Neural cell (in vitro differentiated cells): Measurements from ENCODE around the gene PRDM15. TPM values are rescaled to one million over a fixed set of nuclear protein-coding genes. Genes with fewer than 3 reads are reported as not detected.

Experiments
- H2AFZ ChIP-seq: fragments of 200-600, 300-800 bp; sonication (generic), shearing (Covaris generic); 2 replicates; pipeline ENCODE4 v1.6.0; 2014; ENCODE audit warnings: low read depth, mild to moderate bottlenecking, antibody characterized with exemption, low read length, moderate library complexity
- H3F3A ChIP-seq: fragments of 200-600 bp; shearing (Covaris generic); 2 replicates; pipeline ENCODE4 v1.6.1; 2016; ENCODE audit warnings: mild to moderate bottlenecking, moderate library complexity, mixed read lengths, antibody characterized with exemption, low read length; ENCODE audit not compliant: insufficient read depth, poor library complexity, severe bottlenecking
- H3K27ac ChIP-seq: fragments of 200-600, 300-800 bp; sonication (generic), shearing (Covaris generic); 2 replicates; pipeline ENCODE4 v1.5.1; 2014; ENCODE audit warnings: mild to moderate bottlenecking, low read length, moderate library complexity
- H3K27me3 ChIP-seq: fragments of 300-800, 200-600 bp; sonication (generic), shearing (Covaris generic); 2 replicates; pipeline ENCODE4 v1.6.0; 2014; ENCODE audit warnings: mild to moderate bottlenecking, low read depth, low read length, moderate library complexity; ENCODE audit not compliant: insufficient read depth
- H3K36me3 ChIP-seq: fragments of 300-800, 200-600 bp; sonication (generic), shearing (Covaris generic); 2 replicates; pipeline ENCODE4 v1.5.1; 2014; ENCODE audit warnings: mild to moderate bottlenecking, antibody characterized with exemption, low read length, moderate library complexity; ENCODE audit not compliant: insufficient read depth
- H3K4me2 ChIP-seq: fragments of 300-800, 200-600 bp; sonication (generic), shearing (Covaris generic); 2 replicates; pipeline ENCODE4 v1.6.0; 2014; ENCODE audit warnings: mild to moderate bottlenecking, low read length
- H3K4me3 ChIP-seq: fragments of 300-800, 200-600 bp; sonication (generic), shearing (Covaris generic); 2 replicates; pipeline ENCODE4 v1.5.1; 2014; ENCODE audit warnings: mild to moderate bottlenecking, low read length, moderate library complexity
- H3K79me2 ChIP-seq: fragments of 200-600 bp; shearing (Covaris generic); replicated peaks from 2 replicates; pipeline ENCODE4 v1.6.0; 2014; ENCODE audit warnings: mild to moderate bottlenecking, low read length, moderate library complexity; ENCODE audit not compliant: insufficient read depth
- H3K9ac ChIP-seq: fragments of 300-800, 200-600 bp; sonication (generic), shearing (Covaris generic); 2 replicates; pipeline ENCODE4 v1.6.1; 2016; ENCODE audit warnings: mild to moderate bottlenecking, low read length, mixed read lengths
- H3K9me2 ChIP-seq: fragments of 200-600 bp; shearing (Covaris generic); 2 replicates; pipeline ENCODE4 v1.6.1; 2016; ENCODE audit warnings: mild to moderate bottlenecking, low read length, mixed read lengths; ENCODE audit not compliant: insufficient read depth
- H3K9me3 ChIP-seq: fragments of 200-600, 300-800 bp; sonication (generic), shearing (Covaris generic); 2 replicates; pipeline ENCODE4 v1.6.1; 2016; ENCODE audit warnings: mild to moderate bottlenecking, mixed run types, low read length, moderate library complexity, mixed read lengths
- H4K20me1 ChIP-seq: fragments of 200-600 bp; shearing (Covaris generic); 2 replicates; pipeline ENCODE4 v1.6.1; 2016; ENCODE audit warnings: mild to moderate bottlenecking, mixed run types; ENCODE audit not compliant: insufficient read depth
- EP300 ChIP-seq: fragments of 450-650 bp; conservative IDR thresholded peaks from 2 replicates; pipeline ENCODE4 v1.6.1; 2014; ENCODE audit warnings: antibody characterized with exemption, mild to moderate bottlenecking, moderate library complexity; ENCODE audit not compliant: poor library complexity, severe bottlenecking
- EZH2 ChIP-seq: fragments of 200-600, 300-800 bp; shearing (Covaris generic), sonication (generic); IDR thresholded peaks from 2 replicates; pipeline ENCODE4 v1.6.1; 2014; ENCODE audit warnings: antibody characterized with exemption, low read length, borderline replicate concordance, mild to moderate bottlenecking; ENCODE audit not compliant: insufficient read depth, poor library complexity, severe bottlenecking
- MXI1 ChIP-seq: fragments of 450-650 bp; conservative IDR thresholded peaks from 2 replicates; pipeline ENCODE4 v1.6.1; 2014; ENCODE audit warnings: antibody characterized with exemption, mild to moderate bottlenecking; ENCODE audit not compliant: poor library complexity, severe bottlenecking
- POLR2AphosphoS5 ChIP-seq: IDR thresholded peaks from 2 replicates; pipeline ENCODE4 v1.6.1; 2012
- RAD21 ChIP-seq: fragments of 450-650 bp; conservative IDR thresholded peaks from 2 replicates; pipeline ENCODE4 v1.6.1; 2014; ENCODE audit warnings: antibody characterized with exemption, mild to moderate bottlenecking, moderate library complexity
- SMC3 ChIP-seq: fragments of 450-650 bp; conservative IDR thresholded peaks from 2 replicates; pipeline ENCODE4 v1.6.1; 2014; ENCODE audit warnings: antibody characterized with exemption, mild to moderate bottlenecking, moderate library complexity; ENCODE audit not compliant: poor library complexity
- TAF1 ChIP-seq: IDR thresholded peaks from 2 replicates; pipeline ENCODE4 v1.6.1; 2012; ENCODE audit warnings: low read depth
- polyA plus RNA-seq: library from polyadenylated mRNA; depleted of rRNA; stranded (reverse); fragments of >200 nt; gene quantifications from 2 replicates; pipeline ENCODE4 v1.2.3, GENCODE V29; 2014
- TF ChIP-seq, protein P1 (sequence below): fragments of 450-650 bp; IDR thresholded peaks from 2 replicates; pipeline ENCODE4 v1.5.1; 2014; ENCODE audit warnings: antibody characterized with exemption, mild to moderate bottlenecking, moderate library complexity; ENCODE audit not compliant: poor library complexity, severe bottlenecking
- TF ChIP-seq, protein P2 (sequence below): IDR thresholded peaks from 2 replicates; pipeline ENCODE4 v1.6.1; 2012; ENCODE audit warnings: borderline replicate concordance

The PRDM15 gene
- polyA plus RNA-seq, 1 donor from 2014 or later, result 4.1 TPM

DNA sequence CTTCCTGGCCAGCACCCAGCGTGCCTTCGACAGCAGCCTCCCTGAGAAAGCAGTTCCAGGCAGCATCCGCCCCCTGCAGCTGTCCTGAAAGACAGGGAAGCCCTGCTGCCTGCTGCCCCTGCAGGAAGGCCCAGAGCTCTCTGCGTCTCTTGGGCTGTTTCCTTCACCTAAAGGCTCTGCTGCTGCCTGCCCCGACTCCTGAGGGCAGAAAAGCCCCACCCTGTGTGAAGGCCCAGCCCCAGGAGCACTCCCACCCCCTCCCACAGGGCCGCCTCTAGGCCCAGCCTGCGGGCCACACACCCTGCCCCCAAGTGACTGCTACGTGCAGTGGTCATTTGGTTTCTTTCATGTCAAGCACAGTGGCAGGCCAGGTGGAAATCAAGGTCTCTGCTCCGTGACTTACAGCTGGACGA lies 124.7 kb downstream of the PRDM15 start:
- Histone ChIP-seq H3K4me3 (no peak overlapping the region), H2AFZ (no peak overlapping the region), H3K36me3 (no peaks in the 10 kb centered on the region), H4K20me1 (no peaks in the 10 kb centered on the region), H3K27ac (no peak overlapping the region), H3K27me3 (no peaks in the 10 kb centered on the region), H3K9me3 (no peaks in the 10 kb centered on the region), H3K79me2 (no peaks in the 10 kb centered on the region), H3K9ac (no peak overlapping the region), H3K4me2 (no peak overlapping the region), H3K9me2 (no peaks in the 10 kb centered on the region), H3F3A (no peaks in the 10 kb centered on the region)
- no peak for TF ChIP-seq TAF1
- no peak for TF ChIP-seq RAD21
- TF ChIP-seq, protein P1, sequence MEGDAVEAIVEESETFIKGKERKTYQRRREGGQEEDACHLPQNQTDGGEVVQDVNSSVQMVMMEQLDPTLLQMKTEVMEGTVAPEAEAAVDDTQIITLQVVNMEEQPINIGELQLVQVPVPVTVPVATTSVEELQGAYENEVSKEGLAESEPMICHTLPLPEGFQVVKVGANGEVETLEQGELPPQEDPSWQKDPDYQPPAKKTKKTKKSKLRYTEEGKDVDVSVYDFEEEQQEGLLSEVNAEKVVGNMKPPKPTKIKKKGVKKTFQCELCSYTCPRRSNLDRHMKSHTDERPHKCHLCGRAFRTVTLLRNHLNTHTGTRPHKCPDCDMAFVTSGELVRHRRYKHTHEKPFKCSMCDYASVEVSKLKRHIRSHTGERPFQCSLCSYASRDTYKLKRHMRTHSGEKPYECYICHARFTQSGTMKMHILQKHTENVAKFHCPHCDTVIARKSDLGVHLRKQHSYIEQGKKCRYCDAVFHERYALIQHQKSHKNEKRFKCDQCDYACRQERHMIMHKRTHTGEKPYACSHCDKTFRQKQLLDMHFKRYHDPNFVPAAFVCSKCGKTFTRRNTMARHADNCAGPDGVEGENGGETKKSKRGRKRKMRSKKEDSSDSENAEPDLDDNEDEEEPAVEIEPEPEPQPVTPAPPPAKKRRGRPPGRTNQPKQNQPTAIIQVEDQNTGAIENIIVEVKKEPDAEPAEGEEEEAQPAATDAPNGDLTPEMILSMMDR, result no peak
- TF ChIP-seq, protein P2, sequence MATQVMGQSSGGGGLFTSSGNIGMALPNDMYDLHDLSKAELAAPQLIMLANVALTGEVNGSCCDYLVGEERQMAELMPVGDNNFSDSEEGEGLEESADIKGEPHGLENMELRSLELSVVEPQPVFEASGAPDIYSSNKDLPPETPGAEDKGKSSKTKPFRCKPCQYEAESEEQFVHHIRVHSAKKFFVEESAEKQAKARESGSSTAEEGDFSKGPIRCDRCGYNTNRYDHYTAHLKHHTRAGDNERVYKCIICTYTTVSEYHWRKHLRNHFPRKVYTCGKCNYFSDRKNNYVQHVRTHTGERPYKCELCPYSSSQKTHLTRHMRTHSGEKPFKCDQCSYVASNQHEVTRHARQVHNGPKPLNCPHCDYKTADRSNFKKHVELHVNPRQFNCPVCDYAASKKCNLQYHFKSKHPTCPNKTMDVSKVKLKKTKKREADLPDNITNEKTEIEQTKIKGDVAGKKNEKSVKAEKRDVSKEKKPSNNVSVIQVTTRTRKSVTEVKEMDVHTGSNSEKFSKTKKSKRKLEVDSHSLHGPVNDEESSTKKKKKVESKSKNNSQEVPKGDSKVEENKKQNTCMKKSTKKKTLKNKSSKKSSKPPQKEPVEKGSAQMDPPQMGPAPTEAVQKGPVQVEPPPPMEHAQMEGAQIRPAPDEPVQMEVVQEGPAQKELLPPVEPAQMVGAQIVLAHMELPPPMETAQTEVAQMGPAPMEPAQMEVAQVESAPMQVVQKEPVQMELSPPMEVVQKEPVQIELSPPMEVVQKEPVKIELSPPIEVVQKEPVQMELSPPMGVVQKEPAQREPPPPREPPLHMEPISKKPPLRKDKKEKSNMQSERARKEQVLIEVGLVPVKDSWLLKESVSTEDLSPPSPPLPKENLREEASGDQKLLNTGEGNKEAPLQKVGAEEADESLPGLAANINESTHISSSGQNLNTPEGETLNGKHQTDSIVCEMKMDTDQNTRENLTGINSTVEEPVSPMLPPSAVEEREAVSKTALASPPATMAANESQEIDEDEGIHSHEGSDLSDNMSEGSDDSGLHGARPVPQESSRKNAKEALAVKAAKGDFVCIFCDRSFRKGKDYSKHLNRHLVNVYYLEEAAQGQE, result no peak
- TF ChIP-seq SMC3, result no peak
- TF ChIP-seq MXI1, result no peak
- TF ChIP-seq POLR2AphosphoS5, result no peak
- TF ChIP-seq EP300, result no peak
- TF ChIP-seq EZH2, result no peak

DNA sequence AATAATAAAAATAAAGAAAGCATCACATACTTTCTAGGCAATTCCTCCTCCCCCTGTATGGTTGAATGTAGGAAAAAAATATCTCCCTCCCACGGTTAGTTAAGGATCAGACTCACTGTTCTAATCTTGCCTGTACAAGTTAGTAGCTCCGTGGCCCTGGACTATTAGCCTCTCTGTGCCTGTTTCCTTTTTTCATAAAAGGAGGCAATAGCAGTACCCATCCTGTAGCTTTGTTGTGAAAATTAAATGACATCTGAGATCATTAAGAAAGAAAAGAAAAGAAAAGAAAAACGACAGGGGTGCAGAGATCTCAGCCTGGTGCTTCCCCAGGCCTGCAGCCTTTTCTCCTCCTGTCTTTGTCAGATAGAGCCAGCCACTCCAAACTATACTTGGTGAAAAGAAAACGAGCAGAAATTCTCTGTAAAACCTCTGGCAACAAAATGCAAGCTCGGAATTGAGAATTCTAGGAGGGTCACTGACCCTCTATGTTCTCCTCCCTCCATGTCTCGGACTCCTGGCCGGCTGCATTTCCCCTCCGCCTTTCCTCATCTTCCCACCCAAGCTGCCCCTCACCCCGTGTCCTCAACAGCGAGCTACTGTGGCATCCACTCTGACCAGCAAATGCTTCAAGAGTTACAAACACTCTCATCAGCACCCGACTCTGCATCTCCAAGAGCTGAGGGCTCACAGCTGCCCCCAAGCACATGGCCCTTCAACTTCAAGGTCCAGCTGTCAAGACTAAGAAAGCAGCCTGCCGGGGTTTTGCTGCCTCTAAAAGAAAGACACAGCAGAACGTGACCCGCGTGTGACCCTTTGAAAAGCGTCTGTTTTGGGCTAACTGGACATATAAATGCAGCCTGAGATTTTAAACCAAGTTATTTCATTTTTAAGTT lies 125.9 kb downstream of the PRDM15 start:
- Histone ChIP-seq H3K27ac (no peak overlapping the region), H3F3A (no peaks in the 10 kb centered on the region), H3K79me2 (no peaks in the 10 kb centered on the region), H2AFZ (no peak overlapping the region), H3K4me3 (no peak overlapping the region), H3K9ac (no peak overlapping the region), H3K9me3 (no peaks in the 10 kb centered on the region), H4K20me1 (no peaks in the 10 kb centered on the region), H3K4me2 (no peak overlapping the region), H3K9me2 (no peaks in the 10 kb centered on the region), H3K36me3 (no peaks in the 10 kb centered on the region), H3K27me3 (no peaks in the 10 kb centered on the region)
- TF ChIP-seq SMC3, result no peak
- TF ChIP-seq, protein P2, result no peak
- TF ChIP-seq, protein P1, result no peak
- no peak for TF ChIP-seq TAF1
- TF ChIP-seq POLR2AphosphoS5, result no peak
- no peak for TF ChIP-seq RAD21
- TF ChIP-seq MXI1, result no peak
